Suppressor macrophage treated with lipopolysaccharide for 4 hours (primary cell): ENCODE measurements around the gene TOLLIP.
A peak's percentile ranks its signal among the peaks of the same experiment; 100 is the strongest.
"Not testable (repeated sequence)": the region's sequence is repeated elsewhere in the genome, so short reads cannot be mapped to it uniquely, and the experiment has no call there.

Experiments used
- DNase-seq: peaks from one replicate; pipeline ENCODE4 v3.0.0-alpha.2; 2020

The TOLLIP gene

GRCh38 chr11:1343391-1344055, 34.1 kb upstream of the TOLLIP start:
- DNase-seq, result no peak

- no peak for DNase-seq
Measured at GRCh38 chr11:1342946-1343345, 33.5 kb upstream of the TOLLIP start.

GRCh38 chr11:1341928-1342524, 32.6 kb upstream of the TOLLIP start:
- DNase-seq, result peak; percentile 58

- DNase-seq, result not testable (repeated sequence)
Measured at GRCh38 chr11:1341226-1341625, 31.8 kb upstream of the TOLLIP start.

GRCh38 chr11:1340111-1340510, 30.7 kb upstream of the TOLLIP start:
- no peak for DNase-seq

GRCh38 chr11:1339066-1339675, 29.7 kb upstream of the TOLLIP start:
- DNase-seq, result no peak

GRCh38 chr11:1338201-1339065, 29.0 kb upstream of the TOLLIP start:
- no peak for DNase-seq

- DNase-seq, result no peak
Measured at GRCh38 chr11:1337647-1338007, 28.2 kb upstream of the TOLLIP start.

- no peak for DNase-seq
Measured at GRCh38 chr11:1336836-1337646, 27.6 kb upstream of the TOLLIP start.

GRCh38 chr11:1335811-1336761, 26.7 kb upstream of the TOLLIP start:
- DNase-seq, result peak; percentile 92

GRCh38 chr11:1335264-1335810, 25.9 kb upstream of the TOLLIP start:
- no peak for DNase-seq

- no peak for DNase-seq
Measured at GRCh38 chr11:1333860-1334259, 24.4 kb upstream of the TOLLIP start.

- no peak for DNase-seq
Measured at GRCh38 chr11:1333091-1333772, 23.8 kb upstream of the TOLLIP start.

- DNase-seq, result peak; percentile 51
Measured at GRCh38 chr11:1330473-1330872, 21.0 kb upstream of the TOLLIP start.

GRCh38 chr11:1327064-1327460, 17.6 kb upstream of the TOLLIP start:
- DNase-seq, result no peak

GRCh38 chr11:1326435-1327063, 17.1 kb upstream of the TOLLIP start:
- no peak for DNase-seq

- DNase-seq, result peak; percentile 39
Measured at GRCh38 chr11:1323774-1324173, 14.3 kb upstream of the TOLLIP start.

GRCh38 chr11:1317993-1318392, 8.6 kb upstream of the TOLLIP start:
- no peak for DNase-seq

- no peak for DNase-seq
Measured at GRCh38 chr11:1317432-1317831, 8.0 kb upstream of the TOLLIP start.
